ENCODE data around the gene RBM20. TPM values are rescaled to one million over a fixed set of nuclear protein-coding genes. Genes with fewer than 3 reads are reported as not detected.

The RBM20 gene
- total RNA-seq, 4 donors from 2014 or later = 1.6 to 18.6 (median 3.2) TPM

- TF ChIP-seq POLR2A (IDR thresholded peaks at IDR 0.05) (no peak), POLR2AphosphoS5 (IDR thresholded peaks at IDR 0.05) (no peak), EP300 (IDR thresholded peaks at IDR 0.05) (no peak), CTCF (IDR thresholded peaks at IDR 0.05) (no peak)
- Histone ChIP-seq H3K4me1 (peaks cover 19% of the 10 kb centered on the region), H3K9me3 (no peaks in the 10 kb centered on the region), H3K27ac (no peak overlapping the region), H3K27me3 (peaks cover 59% of the 10 kb centered on the region), H3K4me3 (no peak overlapping the region), H3K36me3 (no peaks in the 10 kb centered on the region)
- no peak for DNase-seq (ENCODE audit: low spot score in 2 of 2)
- 53% methylated on average over 14 of the region's 14 CpGs for WGBS
These were observed 1.7 kb upstream of the RBM20 start for GRCh38 chr10:110642204-110643034.

GRCh38 chr10:110643035-110643652 lies 992 bp upstream of the RBM20 start:
- Histone ChIP-seq H3K36me3 (no peaks in the 10 kb centered on the region), H3K4me3 (peak overlapping the region; percentile 70), H3K4me1 (peaks cover 19% of the 10 kb centered on the region), H3K27ac (no peak overlapping the region), H3K27me3 (peaks cover 66% of the 10 kb centered on the region), H3K9me3 (no peaks in the 10 kb centered on the region)
- 9% methylated on average over 25 of the region's 40 CpGs for whole genome bisulfite sequencing
- DNase-seq (ENCODE audit: low spot score in 2 of 2) = no peak
- TF ChIP-seq POLR2A (IDR thresholded peaks at IDR 0.05) (no peak), CTCF (IDR thresholded peaks at IDR 0.05) (no peak), POLR2AphosphoS5 (IDR thresholded peaks at IDR 0.05) (no peak), EP300 (IDR thresholded peaks at IDR 0.05) (no peak)

GRCh38 chr10:110644598-110645462 lies 694 bp downstream of the RBM20 start:
- Histone ChIP-seq H3K27me3 (peaks cover 77% of the 10 kb centered on the region), H3K27ac (no peak overlapping the region), H3K4me3 (peak overlapping the region; percentile 70), H3K36me3 (no peaks in the 10 kb centered on the region), H3K9me3 (no peaks in the 10 kb centered on the region), H3K4me1 (peaks cover 19% of the 10 kb centered on the region)
- WGBS = 61% methylated on average over 28 of the region's 31 CpGs
- DNase-seq (ENCODE audit: low spot score in 2 of 2) = no peak
- TF ChIP-seq POLR2A (IDR thresholded peaks at IDR 0.05) (no peak), EP300 (IDR thresholded peaks at IDR 0.05) (no peak), POLR2AphosphoS5 (IDR thresholded peaks at IDR 0.05) (no peak), CTCF (IDR thresholded peaks at IDR 0.05) (no peak)

GRCh38 chr10:110646417-110647135 lies 2.4 kb downstream of the RBM20 start:
- peaks cover 73% of the 10 kb centered on the region for H3K27me3 ChIP-seq
- no peak for DNase-seq (ENCODE audit: low spot score in 2 of 2)
- H3K4me1 ChIP-seq = peaks cover 19% of the 10 kb centered on the region
- no peaks in the 10 kb centered on the region for H3K9me3 ChIP-seq
- H3K4me3 ChIP-seq = no peak overlapping the region
- TF ChIP-seq POLR2AphosphoS5 (IDR thresholded peaks at IDR 0.05) (no peak), POLR2A (IDR thresholded peaks at IDR 0.05) (no peak), CTCF (IDR thresholded peaks at IDR 0.05) (no peak), EP300 (IDR thresholded peaks at IDR 0.05) (no peak)
- H3K27ac ChIP-seq = no peak overlapping the region
- WGBS = 83% methylated on average over 13 of the region's 13 CpGs
- no peaks in the 10 kb centered on the region for H3K36me3 ChIP-seq

All from suprapubic skin (tissue), 4 donors.